DMS79 treated with DMSO at 0.1 percent for 48 hours (cell line): ENCODE results near the gene DNLZ.
A peak's percentile ranks its signal among the peaks of the same experiment; 100 is the strongest.

Experiments used
- DNase-seq: peaks from one replicate; lab custom pipeline; 2025; lab: John Stamatoyannopoulos, UW

The DNLZ gene

GRCh38 chr9:136376457-136376856, 12.9 kb upstream of the DNLZ start:
- DNase-seq, result no peak

GRCh38 chr9:136375096-136375495, 11.6 kb upstream of the DNLZ start:
- no peak for DNase-seq

GRCh38 chr9:136374183-136374575, 10.6 kb upstream of the DNLZ start:
- no peak for DNase-seq

GRCh38 chr9:136373300-136374182, 10.0 kb upstream of the DNLZ start, which contains the start of gene CARD9:
CARD9 (minus strand) TSS chr9:136373669; CDS start chr9:136372078, 1,591 bp downstream.
- DNase-seq, result no peak

GRCh38 chr9:136372561-136373299, 9.2 kb upstream of the DNLZ start:
- peak; percentile 34 for DNase-seq

GRCh38 chr9:136372006-136372405, 8.5 kb upstream of the DNLZ start:
- DNase-seq, result no peak

- DNase-seq, result no peak
Observed at GRCh38 chr9:136371533-136371880, 8.0 kb upstream of the DNLZ start.

- DNase-seq, result no peak
Observed at GRCh38 chr9:136370687-136371532, 7.4 kb upstream of the DNLZ start.

- no peak for DNase-seq
Observed at GRCh38 chr9:136370037-136370436, 6.5 kb upstream of the DNLZ start.

GRCh38 chr9:136368190-136368589, 4.6 kb upstream of the DNLZ start:
- no peak for DNase-seq

GRCh38 chr9:136367296-136368145, 4.0 kb upstream of the DNLZ start:
- DNase-seq, result no peak

- DNase-seq, result no peak
Observed at GRCh38 chr9:136366826-136367225, 3.3 kb upstream of the DNLZ start.

- DNase-seq, result no peak
Observed at GRCh38 chr9:136365775-136366222, 2.3 kb upstream of the DNLZ start.

- DNase-seq, result no peak
Observed at GRCh38 chr9:136364942-136365774, 1.6 kb upstream of the DNLZ start.

- peak; percentile 72 for DNase-seq
Observed at GRCh38 chr9:136363949-136364748, 605 bp upstream of the DNLZ start.

GRCh38 chr9:136362450-136362784, 1.1 kb downstream of the DNLZ start:
- DNase-seq, result no peak

- DNase-seq, result no peak
Observed at GRCh38 chr9:136361754-136362449, 1.6 kb downstream of the DNLZ start.

- no peak for DNase-seq
Observed at GRCh38 chr9:136361047-136361753, 2.3 kb downstream of the DNLZ start.
